LNCaP clone FGC (cell line): ENCODE data around the gene CDK2AP2.

Experiments
- DNase-seq: peaks from one replicate; pipeline ENCODE4 v3.0.0-alpha.2; 2011; ENCODE audit warnings: low read depth
- H3K4me3 ChIP-seq: 2 replicates; pipeline ENCODE4 v1.5.1; 2011; ENCODE audit warnings: mild to moderate bottlenecking, low read depth, low read length, control low read depth
- TF ChIP-seq, protein P1 (sequence below): IDR thresholded peaks from 2 replicates; pipeline ENCODE4 v1.5.1; 2012; ENCODE audit warnings: mild to moderate bottlenecking; ENCODE audit not compliant: control insufficient read depth, insufficient read depth; ENCODE audit errors: extremely low read depth

The CDK2AP2 gene

DNA sequence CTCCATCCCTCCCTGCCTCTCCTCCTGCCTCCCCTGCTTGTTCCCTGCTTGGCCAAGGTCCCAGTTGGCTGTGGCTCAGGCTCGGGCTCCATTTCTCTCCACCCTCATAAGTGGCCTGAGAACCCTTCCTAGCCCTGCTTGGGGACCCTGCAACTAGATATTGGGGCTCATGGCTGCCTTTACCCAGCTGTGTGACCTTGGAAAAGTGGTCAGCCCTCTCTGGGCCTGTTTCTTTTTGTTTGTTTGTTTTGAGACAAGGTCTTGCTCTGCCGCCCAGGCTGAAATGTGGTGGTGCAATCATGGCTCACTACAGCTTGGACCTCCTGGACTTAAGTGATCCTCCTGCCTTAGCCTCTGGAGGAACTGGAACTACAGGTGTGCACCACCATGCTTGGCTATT is 35.6 kb upstream of the CDK2AP2 start:
- no peak overlapping the region for H3K4me3 ChIP-seq
- TF ChIP-seq, protein P1, sequence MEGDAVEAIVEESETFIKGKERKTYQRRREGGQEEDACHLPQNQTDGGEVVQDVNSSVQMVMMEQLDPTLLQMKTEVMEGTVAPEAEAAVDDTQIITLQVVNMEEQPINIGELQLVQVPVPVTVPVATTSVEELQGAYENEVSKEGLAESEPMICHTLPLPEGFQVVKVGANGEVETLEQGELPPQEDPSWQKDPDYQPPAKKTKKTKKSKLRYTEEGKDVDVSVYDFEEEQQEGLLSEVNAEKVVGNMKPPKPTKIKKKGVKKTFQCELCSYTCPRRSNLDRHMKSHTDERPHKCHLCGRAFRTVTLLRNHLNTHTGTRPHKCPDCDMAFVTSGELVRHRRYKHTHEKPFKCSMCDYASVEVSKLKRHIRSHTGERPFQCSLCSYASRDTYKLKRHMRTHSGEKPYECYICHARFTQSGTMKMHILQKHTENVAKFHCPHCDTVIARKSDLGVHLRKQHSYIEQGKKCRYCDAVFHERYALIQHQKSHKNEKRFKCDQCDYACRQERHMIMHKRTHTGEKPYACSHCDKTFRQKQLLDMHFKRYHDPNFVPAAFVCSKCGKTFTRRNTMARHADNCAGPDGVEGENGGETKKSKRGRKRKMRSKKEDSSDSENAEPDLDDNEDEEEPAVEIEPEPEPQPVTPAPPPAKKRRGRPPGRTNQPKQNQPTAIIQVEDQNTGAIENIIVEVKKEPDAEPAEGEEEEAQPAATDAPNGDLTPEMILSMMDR = no peak
- DNase-seq = no peak

DNA sequence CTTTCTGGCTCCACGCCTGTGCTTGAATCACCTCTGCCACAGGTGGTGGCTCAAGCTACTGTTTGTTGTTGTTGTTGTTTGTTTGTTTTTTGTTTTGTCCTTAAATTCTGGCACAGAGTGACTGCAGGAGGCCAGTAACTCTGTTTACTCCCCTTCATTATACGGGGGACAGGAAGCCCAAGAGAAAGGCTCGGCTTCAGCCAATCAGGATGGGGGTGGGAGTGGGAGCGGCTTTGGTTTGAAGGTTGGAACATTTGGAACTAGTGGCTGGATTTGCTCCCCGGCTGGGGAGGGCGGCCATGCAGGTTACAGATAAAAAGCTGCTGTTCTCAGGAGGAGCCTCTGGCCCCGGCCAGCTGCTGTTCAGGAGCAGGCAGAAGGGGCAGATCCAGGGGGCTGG is 35.0 kb upstream of the CDK2AP2 start:
- TF ChIP-seq, protein P1 = no peak
- H3K4me3 ChIP-seq = no peak overlapping the region
- no peak for DNase-seq

DNA sequence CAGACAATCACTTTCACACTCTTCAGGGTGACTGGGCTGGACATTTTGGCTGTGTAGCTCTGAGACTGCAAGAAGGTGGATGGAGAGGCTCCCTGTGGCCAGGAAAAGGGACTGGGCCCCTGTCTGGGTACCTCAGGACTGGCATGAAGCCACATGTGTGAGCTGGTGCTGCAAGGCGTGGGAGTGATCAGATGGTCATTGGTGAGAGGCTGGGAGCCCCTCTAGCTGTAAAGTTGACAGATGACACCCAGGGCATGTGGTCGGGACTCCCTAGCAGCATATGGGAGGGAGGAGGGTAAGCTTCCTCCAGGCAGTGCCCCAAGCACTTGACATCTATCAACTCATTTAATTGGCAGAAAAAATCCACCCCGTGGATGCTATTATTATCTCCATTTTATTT is 34.2 kb upstream of the CDK2AP2 start:
- DNase-seq = no peak
- TF ChIP-seq, protein P1 = no peak
- H3K4me3 ChIP-seq = no peak overlapping the region

DNA sequence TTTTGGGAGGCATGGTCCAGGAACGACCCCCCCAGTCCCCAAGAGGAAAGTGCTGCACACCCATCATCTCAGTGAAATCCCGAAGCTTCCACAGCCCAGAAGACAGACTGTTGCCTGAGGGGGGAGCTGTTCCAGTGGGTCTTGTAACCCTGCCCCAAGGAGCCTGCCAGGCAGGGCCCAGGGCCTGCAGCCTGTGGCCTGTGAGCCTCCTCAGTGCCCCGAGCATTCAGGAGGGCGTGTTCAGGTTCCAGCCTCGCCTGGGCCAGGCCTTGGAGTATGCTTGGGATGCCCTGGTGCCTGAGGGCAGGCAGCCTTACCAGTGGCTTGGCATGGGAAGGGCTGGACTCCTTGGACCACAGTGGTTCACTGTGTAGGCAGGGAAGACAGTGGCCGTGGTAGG is 33.2 kb upstream of the CDK2AP2 start:
- TF ChIP-seq, protein P1 = no peak

DNA sequence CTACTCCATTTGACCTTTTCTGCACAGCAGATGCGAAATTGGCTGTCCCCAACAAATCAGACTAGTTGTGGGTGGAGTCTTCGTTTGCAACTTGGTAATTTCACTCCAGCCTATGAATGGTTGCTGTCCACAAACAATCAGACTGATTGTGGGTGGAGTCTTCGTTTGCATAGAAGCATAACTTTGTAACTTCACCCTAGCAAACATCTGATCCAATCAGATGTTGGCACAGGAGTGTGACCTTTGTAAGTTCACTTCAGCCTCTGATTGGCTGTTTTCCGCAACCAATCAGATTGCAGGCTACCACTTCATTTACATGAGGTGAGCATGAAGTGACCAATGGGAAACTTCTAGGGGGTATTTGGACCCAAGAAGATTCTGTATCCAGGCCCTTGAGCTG is 31.6 kb upstream of the CDK2AP2 start:
- no peak overlapping the region for H3K4me3 ChIP-seq
- TF ChIP-seq, protein P1 = no peak
- DNase-seq = no peak

More for the DNA sequence above, 33.2 kb upstream of the CDK2AP2 start:
- DNase-seq = no peak
- H3K4me3 ChIP-seq = no peak overlapping the region

DNA sequence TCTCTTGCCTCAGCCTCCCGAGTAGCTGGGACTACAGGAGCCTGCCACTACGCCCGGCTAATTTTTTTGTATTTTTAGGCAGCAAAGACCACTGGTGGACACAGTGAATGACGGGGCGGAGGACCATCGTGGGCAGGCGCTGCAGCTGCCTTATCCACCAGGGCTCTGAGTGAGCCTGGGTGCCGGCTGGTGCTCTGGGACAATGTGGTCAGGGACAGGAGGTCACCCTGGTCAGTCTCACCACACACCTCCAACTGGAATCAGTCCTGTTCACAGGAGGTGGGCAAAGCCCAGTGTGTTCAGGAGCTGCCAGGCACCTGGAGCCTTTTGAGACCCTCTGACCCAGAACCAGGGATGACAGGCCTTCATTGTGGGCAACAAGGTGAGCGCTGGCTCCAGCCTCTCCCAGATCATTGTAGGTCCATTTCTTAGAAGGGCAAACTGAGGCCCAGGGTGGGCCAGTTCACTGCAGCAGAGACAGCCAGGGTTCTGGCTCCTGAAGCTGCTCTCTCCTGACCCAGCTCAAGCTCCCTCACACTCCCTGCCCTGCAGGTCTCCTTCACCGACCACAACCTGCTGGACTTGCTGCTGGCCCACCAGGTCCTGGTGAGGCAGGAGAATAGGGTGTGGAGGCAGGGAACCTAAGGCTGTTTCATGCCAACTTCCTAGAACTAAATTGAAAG is 31.0 kb upstream of the CDK2AP2 start:
- H3K4me3 ChIP-seq = no peak overlapping the region

More for the DNA sequence above, 31.0 kb upstream of the CDK2AP2 start:
- TF ChIP-seq, protein P1 = no peak
- no peak for DNase-seq
